ENCODE results near the gene RBMS3.
"Not testable (repeated sequence)": the region's sequence is repeated elsewhere in the genome, so short reads cannot be mapped to it uniquely, and the experiment has no call there.

The RBMS3 gene

GRCh38 chr3:29796808-29797207, 515.9 kb downstream of the RBMS3 start:
- DNase-seq (ENCODE audit: low read depth): no peak

- DNase-seq (ENCODE audit: low read depth): no peak
Observed at GRCh38 chr3:29802057-29802456, 521.2 kb downstream of the RBMS3 start.

GRCh38 chr3:29804044-29804443, 523.2 kb downstream of the RBMS3 start:
- no peak for DNase-seq (ENCODE audit: low read depth)

- DNase-seq (ENCODE audit: low read depth): no peak
Observed at GRCh38 chr3:29805757-29806156, 524.9 kb downstream of the RBMS3 start.

- DNase-seq (ENCODE audit: low read depth): not testable (repeated sequence)
Observed at GRCh38 chr3:29808324-29808723, 527.5 kb downstream of the RBMS3 start.

- DNase-seq (ENCODE audit: low read depth): peak; percentile 23
Observed at GRCh38 chr3:29822071-29822470, 541.2 kb downstream of the RBMS3 start.

- no peak for DNase-seq (ENCODE audit: low read depth)
Observed at GRCh38 chr3:29823233-29823632, 542.4 kb downstream of the RBMS3 start.

- no peak for DNase-seq (ENCODE audit: low read depth)
Observed at GRCh38 chr3:29826712-29827111, 545.8 kb downstream of the RBMS3 start.

GRCh38 chr3:29827756-29828155, 546.9 kb downstream of the RBMS3 start:
- no peak for DNase-seq (ENCODE audit: low read depth)

GRCh38 chr3:29829340-29829739, 548.5 kb downstream of the RBMS3 start:
- DNase-seq (ENCODE audit: low read depth): no peak

- no peak for DNase-seq (ENCODE audit: low read depth)
Observed at GRCh38 chr3:29850641-29851040, 569.8 kb downstream of the RBMS3 start.

- DNase-seq (ENCODE audit: low read depth): no peak
Observed at GRCh38 chr3:29852767-29853166, 571.9 kb downstream of the RBMS3 start.

- no peak for DNase-seq (ENCODE audit: low read depth)
Observed at GRCh38 chr3:29853841-29854397, 573.0 kb downstream of the RBMS3 start.

GRCh38 chr3:29854821-29855220, 574.0 kb downstream of the RBMS3 start:
- DNase-seq (ENCODE audit: low read depth): no peak

- no peak for DNase-seq (ENCODE audit: low read depth)
Observed at GRCh38 chr3:29859726-29860270, 578.9 kb downstream of the RBMS3 start.

GRCh38 chr3:29864809-29865208, 583.9 kb downstream of the RBMS3 start:
- DNase-seq (ENCODE audit: low read depth): no peak

- DNase-seq (ENCODE audit: low read depth): no peak
Observed at GRCh38 chr3:29868543-29869101, 587.8 kb downstream of the RBMS3 start.

- no peak for DNase-seq (ENCODE audit: low read depth)
Observed at GRCh38 chr3:29870136-29870535, 589.3 kb downstream of the RBMS3 start.

GRCh38 chr3:29871087-29871486, 590.2 kb downstream of the RBMS3 start:
- DNase-seq (ENCODE audit: low read depth): no peak

- DNase-seq (ENCODE audit: low read depth): no peak
Observed at GRCh38 chr3:29880809-29881208, 599.9 kb downstream of the RBMS3 start.

GRCh38 chr3:29887451-29887850, 606.6 kb downstream of the RBMS3 start:
- no peak for DNase-seq (ENCODE audit: low read depth)

- DNase-seq (ENCODE audit: low read depth): peak; percentile 14
Observed at GRCh38 chr3:29889215-29889614, 608.3 kb downstream of the RBMS3 start.

- no peak for DNase-seq (ENCODE audit: low read depth)
Observed at GRCh38 chr3:29890801-29891200, 609.9 kb downstream of the RBMS3 start.

- DNase-seq (ENCODE audit: low read depth): no peak
Observed at GRCh38 chr3:29892976-29893554, 612.2 kb downstream of the RBMS3 start.
